Lower leg skin (tissue), 4 donors: ENCODE measurements around the gene ACACA. TPM values are rescaled to one million over a fixed set of nuclear protein-coding genes. Genes with fewer than 3 reads are reported as not detected.

Source experiments
- DNase-seq, 2 donors: peaks; one replicate each; pipeline ENCODE4 v3.0.0-alpha.2; 2019; ENCODE audit warnings: low spot score in 2 of 2
- H3K4me3 ChIP-seq: fragments of 200-600 bp; sonication (generic); 2 replicates; pipeline ENCODE4 v1.5.1; 2017; ENCODE audit warnings: mild to moderate bottlenecking, low read depth; ENCODE audit not compliant: poor library complexity, severe bottlenecking
- CTCF ChIP-seq, 3 donors: fragments of 450-650 bp; IDR thresholded peaks; one replicate each; pipeline ENCODE4 v1.5.1; 2016; ENCODE audit warnings: antibody characterized with exemption in 3 of 3, mild to moderate bottlenecking in 3 of 3, moderate library complexity in 2 of 3
- POLR2A ChIP-seq, 2 donors: fragments of 450-650 bp; IDR thresholded peaks; one replicate each; pipeline ENCODE4 v1.6.1; 2016 to 2017; ENCODE audit warnings: antibody characterized with exemption in 2 of 2, mild to moderate bottlenecking in 1 of 2, moderate library complexity in 1 of 2
- WGBS, 2 donors: methylation state at CpG; one replicate each; pipeline ENCODE4 v1.1.5; 2018; 5-methylcytosine and 5-hydroxymethylcytosine counted together
- intact Hi-C: fragments of 100-400 bp; cut with DNase I; formaldehyde crosslinking; loops from one replicate; pipeline ENCODE4 v1.15.0; 2023; ENCODE audit warnings: low total_unique reads
- total RNA-seq, 4 donors: library from RNA; depleted of rRNA; stranded (reverse); fragments of >200 nt; gene quantifications; one replicate each; pipeline ENCODE4 v1.1.0, GENCODE V29; 2016

Gene ACACA
- total RNA-seq, 4 donors from 2014 or later = 24.2 to 35.7 (median 31.0) TPM

GRCh38 chr17:37256627-37257026 lies 150.0 kb downstream of the ACACA start:
- H3K4me3 ChIP-seq = no peak overlapping the region
- intact Hi-C loops = no loop called here
- DNase-seq = no peak
- TF ChIP-seq POLR2A (IDR thresholded peaks at IDR 0.05) (no peak), CTCF (IDR thresholded peaks at IDR 0.05) (no peak)
- WGBS, 2 donors = 88 to 96% methylated on average over 1 of the region's 1 CpG

GRCh38 chr17:37255432-37255831 lies 151.2 kb downstream of the ACACA start:
- intact Hi-C loops = no loop called here
- TF ChIP-seq CTCF (IDR thresholded peaks at IDR 0.05) = no peak
- TF ChIP-seq POLR2A (IDR thresholded peaks at IDR 0.05) = no peak
- 82 to 89% methylated on average over 5 of the region's 5 CpGs for WGBS, 2 donors
- DNase-seq = no peak
- no peak overlapping the region for H3K4me3 ChIP-seq

- TF ChIP-seq CTCF (IDR thresholded peaks at IDR 0.05) (no peak), POLR2A (IDR thresholded peaks at IDR 0.05) (no peak)
- H3K4me3 ChIP-seq = no peak overlapping the region
- intact Hi-C loops = no loop called here
- WGBS, 2 donors = 95 to 98% methylated on average over 4 of the region's 4 CpGs
- no peak for DNase-seq
Observed at GRCh38 chr17:37247825-37248224, 158.8 kb downstream of the ACACA start.

- no peak for DNase-seq
- TF ChIP-seq CTCF (IDR thresholded peaks at IDR 0.05) = no peak
- TF ChIP-seq POLR2A (IDR thresholded peaks at IDR 0.05) = no peak
- no peak overlapping the region for H3K4me3 ChIP-seq
- intact Hi-C loops = no loop called here
- whole genome bisulfite sequencing, 2 donors = 98 to 100% methylated on average over 2 of the region's 2 CpGs
Observed at GRCh38 chr17:37246085-37246484, 160.6 kb downstream of the ACACA start.

- no peak overlapping the region for H3K4me3 ChIP-seq
- TF ChIP-seq POLR2A (IDR thresholded peaks at IDR 0.05) (no peak), CTCF (IDR thresholded peaks at IDR 0.05) (no peak)
- intact Hi-C loops = no loop called here
- WGBS, 2 donors = 94 to 95% methylated on average over 5 of the region's 5 CpGs
- DNase-seq = no peak
Observed at GRCh38 chr17:37240381-37240780, 166.3 kb downstream of the ACACA start.

- TF ChIP-seq CTCF (IDR thresholded peaks at IDR 0.05) = no peak
- TF ChIP-seq POLR2A (IDR thresholded peaks at IDR 0.05) = no peak
- WGBS, 2 donors = 86 to 87% methylated on average over 3 of the region's 3 CpGs
- DNase-seq = no peak
- no peak overlapping the region for H3K4me3 ChIP-seq
- intact Hi-C loops = no loop called here
Observed at GRCh38 chr17:37239690-37240334, 166.8 kb downstream of the ACACA start.
